SK-N-MC (cell line): Measurements from ENCODE around the gene LNP1.

Experiments
- EZH2 ChIP-seq: fragments of 200-600 bp; sonication (generic); IDR thresholded peaks from one replicate; pipeline ENCODE4 v1.6.1; 2017; ENCODE audit warnings: antibody characterized with exemption
- FOXP2 ChIP-seq: optimal IDR thresholded peaks from 2 replicates; pipeline ENCODE3; 2011; ENCODE audit warnings: mild to moderate bottlenecking, moderate library complexity; ENCODE audit not compliant: insufficient read depth; ENCODE audit errors: extremely low read length, control extremely low read depth
- POLR2AphosphoS5 ChIP-seq: IDR thresholded peaks from 2 replicates; pipeline ENCODE4 v1.6.1; 2012; ENCODE audit warnings: mild to moderate bottlenecking, low read depth, low read length, borderline replicate concordance

DNA sequence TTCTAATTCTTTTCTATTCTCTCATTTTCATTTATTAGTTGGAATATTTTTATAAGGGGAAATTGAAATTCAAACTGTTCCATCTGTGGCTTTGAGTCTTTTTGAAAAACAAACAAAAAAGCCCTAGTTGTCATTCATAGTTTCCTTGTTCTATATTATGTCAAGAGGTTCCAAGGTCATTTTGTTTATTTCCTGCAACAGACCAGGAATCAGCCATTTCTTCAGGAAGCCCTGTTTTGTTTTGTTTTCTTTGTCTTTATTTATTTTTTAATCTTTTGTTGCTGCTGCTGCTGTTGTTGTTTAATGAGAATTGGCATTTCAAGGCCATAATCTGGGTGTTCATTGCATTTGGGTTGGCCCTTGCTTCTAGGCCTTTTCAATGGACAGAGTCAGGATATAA lies 14.8 kb downstream of the LNP1 start:
- TF ChIP-seq POLR2AphosphoS5 (no peak), EZH2 (no peak), FOXP2 (no peak)
